ENCODE data around the gene UPB1. TPM values are rescaled to one million over a fixed set of nuclear protein-coding genes. Genes with fewer than 3 reads are reported as not detected.

The UPB1 gene
- total RNA-seq (1 to 10 TPM; 1.1 to 1.4 TPM), polyA plus RNA-seq (not detected)

DNA sequence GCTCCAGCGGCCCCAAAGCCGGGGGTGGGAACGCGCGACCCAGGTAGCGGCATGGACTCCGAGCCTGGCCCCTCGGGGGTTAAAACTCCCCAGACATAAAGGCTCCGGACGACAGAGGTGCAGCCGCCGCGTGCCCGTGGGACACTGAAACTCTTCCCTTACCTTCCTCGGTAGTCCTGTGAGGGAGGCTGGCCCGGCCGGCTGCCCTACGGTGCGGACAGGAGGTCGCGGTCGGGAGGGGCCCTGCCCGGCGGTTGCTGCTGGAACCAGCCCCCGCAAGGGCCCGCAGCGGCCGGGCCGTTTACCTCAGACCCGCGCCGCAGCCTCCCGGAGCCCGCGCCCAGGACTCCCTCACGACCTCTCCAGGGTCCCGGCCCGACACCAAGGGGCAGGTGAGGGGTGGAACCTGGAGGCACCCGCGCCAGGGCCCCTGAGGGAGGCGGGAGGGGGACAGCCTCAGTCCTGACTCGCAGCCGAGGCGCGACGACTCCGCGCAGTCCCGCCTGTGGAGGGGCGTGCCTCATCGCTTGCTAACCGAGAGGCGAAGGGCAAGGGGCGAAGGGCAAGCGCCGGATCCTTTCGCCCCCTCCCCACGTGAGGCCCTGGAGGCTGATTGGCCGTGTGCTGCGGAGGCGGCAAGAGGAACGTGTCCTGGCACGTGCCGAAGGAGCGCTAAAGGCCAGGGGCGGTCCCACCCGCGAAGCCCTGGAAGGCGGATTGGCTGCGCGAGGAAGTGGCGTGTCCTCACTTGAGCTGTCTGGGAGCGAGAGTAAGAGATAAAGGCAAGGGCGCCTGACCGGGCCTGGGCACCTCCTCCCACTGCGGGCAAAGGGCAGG is at the start of gene UPB1:
Gene UPB1, plus strand, starts transcription at position 805 of the 837 bp plus-strand sequence. CDS start 72 bp downstream, outside the sequence.
- H3K27me3 ChIP-seq (ENCODE audit: insufficient read depth, low read length) = peaks cover 5% of the 10 kb centered on the region
- CTCF ChIA-PET (ENCODE audit: partially characterized antibody) = no interaction called here

GRCh38 chr22:24445481-24446259 is 49.5 kb upstream of the UPB1 start:
- Histone ChIP-seq H3K27me3 (ENCODE audit: insufficient read depth, low read length) (no peaks in the 10 kb centered on the region), H3K27ac (ENCODE audit: low read depth, low read length) (no peak overlapping the region), H3K4me1 (ENCODE audit: insufficient read depth, low read length) (no peaks in the 10 kb centered on the region), H3K9me3 (ENCODE audit: control insufficient read depth in 1 of 2, low read length in 2 of 2) (no peaks in the 10 kb centered on the region), H3K36me3 (ENCODE audit: insufficient read depth, low read length) (peaks cover 33% of the 10 kb centered on the region), H3K4me3 (ENCODE audit: low read length in 2 of 2) (no peak overlapping the region)
- Mint-ChIP-seq H3K4me3 (no peak overlapping the region), H3K9me3 (peaks cover 0 to 5% (median 0%) of the 10 kb centered on the region in 8 donors), H3K36me3 (peaks cover 21 to 39% of the 10 kb centered on the region in 2 donors), H3K27ac (no peak overlapping the region), H3K27me3 (no peaks in the 10 kb centered on the region), H3K4me1 (peaks cover 7 to 25% (median 13%) of the 10 kb centered on the region in 4 donors)
- ChIA-PET POLR2A (ENCODE audit: partially characterized antibody) (interaction anchor here (0.9 kb wide), 1 partner anchor 10 kb away, joined by 3 read pairs; no protein-coding TSS in a partner anchor), CTCF (ENCODE audit: partially characterized antibody) (interaction anchor here (0.7 to 1.3 kb wide), 2 partner anchors 18 to 22 kb away, joined by 3 read pairs; partner anchors contain the start of gene ADORA2A)
- no peak for DNase-seq
- intact Hi-C loops (cut with micrococcal nuclease) = no loop called here

More for the DNA sequence above, at the start of gene UPB1:
- Mint-ChIP-seq H3K4me1 (peaks cover 0 to 11% (median 6%) of the 10 kb centered on the region in 4 donors), H3K27me3 (peaks cover 6 to 9% of the 10 kb centered on the region in 2 donors), H3K4me3 (no peak within 1 kb of the TSS), H3K27ac (peak within 1 kb of the TSS in 1 of 7 donors; percentile 51), H3K9me3 (no peaks in the 10 kb centered on the region), H3K36me3 (no peaks in the 10 kb centered on the region)
- no peaks in the 10 kb centered on the region for H3K9me3 ChIP-seq (ENCODE audit: control insufficient read depth in 1 of 2, low read length in 2 of 2)
- no peaks in the 10 kb centered on the region for H3K36me3 ChIP-seq (ENCODE audit: insufficient read depth, low read length)
- DNase-seq = no peak
- H3K4me3 ChIP-seq (ENCODE audit: low read length in 2 of 2) = no peak within 1 kb of the TSS
- H3K4me1 ChIP-seq (ENCODE audit: insufficient read depth, low read length) = no peaks in the 10 kb centered on the region
- H3K27ac ChIP-seq (ENCODE audit: low read depth, low read length) = no peak within 1 kb of the TSS
- intact Hi-C loops (cut with micrococcal nuclease) = no loop called here
- POLR2A ChIA-PET (ENCODE audit: partially characterized antibody) = no interaction called here

GRCh38 chr22:24446260-24446611 is 48.9 kb upstream of the UPB1 start:
- ChIA-PET CTCF (ENCODE audit: partially characterized antibody) (interaction anchor here (0.8 kb wide), 1 partner anchor 37 kb away, joined by 3 read pairs; no protein-coding TSS in a partner anchor), POLR2A (ENCODE audit: partially characterized antibody) (interaction anchor here (0.9 kb wide), 1 partner anchor 10 kb away, joined by 3 read pairs; no protein-coding TSS in a partner anchor)
- no peak overlapping the region for H3K4me3 ChIP-seq (ENCODE audit: low read length in 2 of 2)
- intact Hi-C loops (cut with micrococcal nuclease) = no loop called here
- H3K36me3 ChIP-seq (ENCODE audit: insufficient read depth, low read length) = peaks cover 27% of the 10 kb centered on the region
- H3K36me3 Mint-ChIP-seq = peaks cover 15 to 34% of the 10 kb centered on the region in 2 donors
- DNase-seq = no peak
- peaks cover 0 to 2% of the 10 kb centered on the region in 2 donors for H3K9me3 ChIP-seq (ENCODE audit: control insufficient read depth in 1 of 2, low read length in 2 of 2)
- no peak overlapping the region for H3K4me3 Mint-ChIP-seq
- no peaks in the 10 kb centered on the region for H3K27me3 ChIP-seq (ENCODE audit: insufficient read depth, low read length)
- H3K9me3 Mint-ChIP-seq = peaks cover 0 to 8% (median 2%) of the 10 kb centered on the region in 8 donors
- no peak overlapping the region for H3K27ac ChIP-seq (ENCODE audit: low read depth, low read length)
- H3K4me1 Mint-ChIP-seq = peaks cover 3 to 20% (median 10%) of the 10 kb centered on the region in 4 donors
- no peaks in the 10 kb centered on the region for H3K27me3 Mint-ChIP-seq
- H3K27ac Mint-ChIP-seq = peak overlapping the region in 1 of 7 donors; percentile 30
- H3K4me1 ChIP-seq (ENCODE audit: insufficient read depth, low read length) = no peaks in the 10 kb centered on the region

DNA sequence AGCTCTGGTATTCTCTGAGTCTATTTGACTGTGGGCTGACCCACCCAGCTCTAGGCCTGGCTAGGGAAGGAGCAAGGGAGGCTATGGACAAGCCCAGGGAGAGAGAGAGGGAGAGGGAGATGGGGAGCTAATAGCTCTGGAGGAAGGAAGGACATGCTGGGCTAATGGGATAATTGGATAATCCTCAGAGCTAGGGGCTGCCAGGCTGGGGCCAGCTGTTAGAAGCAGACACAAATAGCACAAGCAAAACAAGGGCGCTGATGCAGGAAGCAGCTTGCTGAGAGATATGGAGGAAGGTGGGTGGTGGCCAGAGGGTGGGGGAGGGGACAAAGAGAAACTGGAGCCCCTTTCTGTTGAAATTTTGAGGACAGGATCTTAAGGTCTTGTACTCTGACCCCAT is 44.5 kb upstream of the UPB1 start:
- DNase-seq = no peak
- POLR2A ChIA-PET (ENCODE audit: partially characterized antibody) = no interaction called here
- Histone ChIP-seq H3K27me3 (ENCODE audit: insufficient read depth, low read length) (no peaks in the 10 kb centered on the region), H3K27ac (ENCODE audit: low read depth, low read length) (no peak overlapping the region), H3K4me3 (ENCODE audit: low read length in 2 of 2) (no peak overlapping the region), H3K9me3 (ENCODE audit: control insufficient read depth in 1 of 2, low read length in 2 of 2) (peaks cover 0 to 4% of the 10 kb centered on the region in 2 donors), H3K36me3 (ENCODE audit: insufficient read depth, low read length) (no peaks in the 10 kb centered on the region), H3K4me1 (ENCODE audit: insufficient read depth, low read length) (no peaks in the 10 kb centered on the region)
- Mint-ChIP-seq H3K27ac (peak overlapping the region in 2 of 7 donors; percentile 15 to 40), H3K36me3 (peaks cover 0 to 4% of the 10 kb centered on the region in 2 donors), H3K27me3 (no peaks in the 10 kb centered on the region), H3K9me3 (peaks cover 0 to 12% (median 5%) of the 10 kb centered on the region in 8 donors), H3K4me1 (peaks cover 0 to 4% (median 3%) of the 10 kb centered on the region in 4 donors), H3K4me3 (no peak overlapping the region)
- intact Hi-C loops (cut with micrococcal nuclease) = no loop called here
- CTCF ChIA-PET (ENCODE audit: partially characterized antibody) = no interaction called here

DNA sequence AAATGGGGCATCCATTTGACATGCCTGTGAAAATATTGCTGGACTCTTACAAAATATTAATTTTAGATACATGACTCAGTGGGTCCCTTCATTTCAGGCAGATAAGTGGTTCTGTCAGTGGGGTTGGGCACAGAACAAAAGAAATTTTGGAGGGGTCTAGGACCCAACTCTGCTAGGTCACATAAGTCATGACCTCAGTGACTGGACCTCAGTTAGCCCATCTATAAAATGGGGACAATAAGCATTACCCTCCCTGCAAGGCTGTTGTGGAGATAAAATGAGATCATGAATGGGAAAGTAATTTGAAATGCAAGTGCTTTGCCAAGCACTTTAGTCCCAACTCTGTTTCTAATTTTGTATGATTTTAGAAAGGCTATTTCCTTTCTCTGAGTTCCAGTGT is 44.0 kb upstream of the UPB1 start:
- Histone ChIP-seq H3K4me1 (ENCODE audit: insufficient read depth, low read length) (no peaks in the 10 kb centered on the region), H3K36me3 (ENCODE audit: insufficient read depth, low read length) (no peaks in the 10 kb centered on the region), H3K9me3 (ENCODE audit: control insufficient read depth in 1 of 2, low read length in 2 of 2) (peaks cover 0 to 4% of the 10 kb centered on the region in 2 donors), H3K27ac (ENCODE audit: low read depth, low read length) (no peak overlapping the region), H3K27me3 (ENCODE audit: insufficient read depth, low read length) (no peaks in the 10 kb centered on the region), H3K4me3 (ENCODE audit: low read length in 2 of 2) (no peak overlapping the region)
- no peak for DNase-seq
- Mint-ChIP-seq H3K27ac (no peak overlapping the region), H3K36me3 (peaks cover 0 to 4% of the 10 kb centered on the region in 2 donors), H3K4me3 (no peak overlapping the region), H3K4me1 (peaks cover 0 to 4% (median 3%) of the 10 kb centered on the region in 4 donors), H3K9me3 (peaks cover 0 to 12% (median 5%) of the 10 kb centered on the region in 8 donors), H3K27me3 (no peaks in the 10 kb centered on the region)
- ChIA-PET POLR2A (ENCODE audit: partially characterized antibody) (no interaction called here), CTCF (ENCODE audit: partially characterized antibody) (no interaction called here)
- intact Hi-C loops (cut with micrococcal nuclease) = no loop called here

GRCh38 chr22:24453853-24454252 is 41.3 kb upstream of the UPB1 start:
- no peak overlapping the region for H3K4me3 ChIP-seq (ENCODE audit: low read length in 2 of 2)
- no peaks in the 10 kb centered on the region for H3K27me3 ChIP-seq (ENCODE audit: insufficient read depth, low read length)
- H3K27me3 Mint-ChIP-seq = no peaks in the 10 kb centered on the region
- POLR2A ChIA-PET (ENCODE audit: partially characterized antibody) = no interaction called here
- CTCF ChIA-PET (ENCODE audit: partially characterized antibody) = interaction anchor here (3.7 kb wide), 1 partner anchor 31 kb away, joined by 14 read pairs; no protein-coding TSS in a partner anchor
- DNase-seq = no peak
- H3K4me1 Mint-ChIP-seq = peaks cover 0 to 4% (median 0%) of the 10 kb centered on the region in 4 donors
- H3K4me3 Mint-ChIP-seq = no peak overlapping the region
- H3K36me3 ChIP-seq (ENCODE audit: insufficient read depth, low read length) = no peaks in the 10 kb centered on the region
- no peak overlapping the region for H3K27ac Mint-ChIP-seq
- intact Hi-C loops (cut with micrococcal nuclease) = no loop called here
- H3K9me3 ChIP-seq (ENCODE audit: control insufficient read depth in 1 of 2, low read length in 2 of 2) = peaks cover 0 to 4% of the 10 kb centered on the region in 2 donors
- H3K27ac ChIP-seq (ENCODE audit: low read depth, low read length) = no peak overlapping the region
- no peaks in the 10 kb centered on the region for H3K4me1 ChIP-seq (ENCODE audit: insufficient read depth, low read length)
- no peaks in the 10 kb centered on the region for H3K36me3 Mint-ChIP-seq
- peaks cover 0 to 12% (median 5%) of the 10 kb centered on the region in 8 donors for H3K9me3 Mint-ChIP-seq

DNA sequence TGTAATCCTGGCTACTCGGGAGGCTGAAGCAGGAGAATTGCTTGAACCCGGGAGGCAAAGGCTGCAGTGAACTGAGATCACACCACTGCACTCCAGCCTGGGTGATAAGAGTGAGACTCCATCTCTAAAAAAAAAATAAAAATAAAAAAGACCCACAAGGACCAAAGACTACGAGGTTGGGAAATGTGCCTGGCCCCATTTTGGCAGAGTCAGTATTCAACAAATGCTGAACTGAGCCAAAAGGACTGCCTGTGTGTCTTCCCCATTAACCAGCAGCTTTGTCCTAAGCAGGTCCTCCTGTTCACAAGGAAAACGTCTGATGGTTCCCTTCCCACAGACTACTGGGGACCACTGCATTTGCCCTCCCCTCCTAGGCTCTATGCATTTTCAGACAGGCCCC is 40.1 kb upstream of the UPB1 start:
- Histone ChIP-seq H3K4me1 (ENCODE audit: insufficient read depth, low read length) (no peaks in the 10 kb centered on the region), H3K4me3 (ENCODE audit: low read length in 2 of 2) (no peak overlapping the region), H3K27ac (ENCODE audit: low read depth, low read length) (no peak overlapping the region), H3K36me3 (ENCODE audit: insufficient read depth, low read length) (no peaks in the 10 kb centered on the region), H3K27me3 (ENCODE audit: insufficient read depth, low read length) (no peaks in the 10 kb centered on the region), H3K9me3 (ENCODE audit: control insufficient read depth in 1 of 2, low read length in 2 of 2) (peaks cover 0 to 4% of the 10 kb centered on the region in 2 donors)
- ChIA-PET CTCF (ENCODE audit: partially characterized antibody) (interaction anchor here (3.7 kb wide), 1 partner anchor 32 kb away, joined by 14 read pairs; no protein-coding TSS in a partner anchor), POLR2A (ENCODE audit: partially characterized antibody) (no interaction called here)
- no peak for DNase-seq
- Mint-ChIP-seq H3K27me3 (no peaks in the 10 kb centered on the region), H3K27ac (no peak overlapping the region), H3K4me1 (peaks cover 0 to 2% (median under 1%) of the 10 kb centered on the region in 4 donors), H3K4me3 (no peak overlapping the region), H3K9me3 (peaks cover 0 to 12% (median 5%) of the 10 kb centered on the region in 8 donors), H3K36me3 (no peaks in the 10 kb centered on the region)
- intact Hi-C loops (cut with micrococcal nuclease) = no loop called here
